Astrocyte (in vitro differentiated cells and primary cell): ENCODE measurements around the gene FAM124A. TPM values are rescaled to one million over a fixed set of nuclear protein-coding genes. Genes with fewer than 3 reads are reported as not detected.

Source experiments
- DNase-seq: peaks from one replicate; pipeline ENCODE4 v3.0.0-alpha.2; 2010; ENCODE audit warnings: low read depth
- FAIRE-seq: peaks from 2 replicates; lab custom pipeline; 2011; peaks lifted over from hg19 to GRCh38; lab: Jason Lieb, UNC
- H2AFZ ChIP-seq: 2 replicates; pipeline ENCODE4 v1.6.0; 2012; ENCODE audit warnings: low read depth, low read length, inconsistent platforms
- H3K27ac ChIP-seq: 2 replicates; pipeline ENCODE4 v1.5.1; 2011; ENCODE audit warnings: low read depth, low read length, inconsistent platforms
- H3K27me3 ChIP-seq: 2 replicates; pipeline ENCODE4 v1.6.0; 2011; ENCODE audit warnings: low read length, inconsistent platforms; ENCODE audit not compliant: insufficient read depth
- H3K36me3 ChIP-seq: 2 replicates; pipeline ENCODE4 v1.5.1; 2011; ENCODE audit warnings: low read length, inconsistent platforms; ENCODE audit not compliant: insufficient read depth
- H3K4me1 ChIP-seq: 2 replicates; pipeline ENCODE4 v1.5.1; 2011; ENCODE audit warnings: low read length, inconsistent platforms; ENCODE audit not compliant: insufficient read depth
- H3K4me2 ChIP-seq: 2 replicates; pipeline ENCODE4 v1.6.0; 2012; ENCODE audit warnings: low read length, inconsistent platforms
- H3K4me3 ChIP-seq: 2 replicates; pipeline ENCODE4 v1.5.1; 2011; ENCODE audit warnings: low read depth, mild to moderate bottlenecking, low read length, inconsistent platforms; ENCODE audit not compliant: insufficient read depth
- H3K79me2 ChIP-seq: 2 replicates; pipeline ENCODE4 v1.6.0; 2012; ENCODE audit warnings: mild to moderate bottlenecking, low read length, inconsistent platforms; ENCODE audit not compliant: insufficient read depth
- H3K9ac ChIP-seq: 2 replicates; pipeline ENCODE4 v1.6.0; 2012; ENCODE audit warnings: mild to moderate bottlenecking, low read length, inconsistent platforms
- H3K9me3 ChIP-seq: 2 replicates; pipeline ENCODE4 v1.5.1; 2012; ENCODE audit warnings: low read depth, mild to moderate bottlenecking, low read length, inconsistent platforms; ENCODE audit not compliant: insufficient read depth
- H4K20me1 ChIP-seq: 2 replicates; pipeline ENCODE4 v1.6.0; 2012; ENCODE audit warnings: low read length, inconsistent platforms; ENCODE audit not compliant: insufficient read depth
- H3K27ac Mint-ChIP-seq: one replicate; pipeline ENCODE4 v1.8.0; 2021; ENCODE audit warnings: mild to moderate bottlenecking, mixed read lengths; ENCODE audit not compliant: unreplicated experiment
- H3K27me3 Mint-ChIP-seq: one replicate; pipeline ENCODE4 v1.8.0; 2021; ENCODE audit warnings: low read depth, mixed read lengths; ENCODE audit not compliant: unreplicated experiment
- H3K36me3 Mint-ChIP-seq: one replicate; pipeline ENCODE4 v1.8.0; 2021; ENCODE audit warnings: low read depth, mixed read lengths; ENCODE audit not compliant: unreplicated experiment
- H3K4me1 Mint-ChIP-seq: one replicate; pipeline ENCODE4 v1.8.0; 2021; ENCODE audit warnings: low read depth, mixed read lengths; ENCODE audit not compliant: unreplicated experiment
- H3K4me3 Mint-ChIP-seq: one replicate; pipeline ENCODE4 v1.8.0; 2021; ENCODE audit warnings: mild to moderate bottlenecking, moderate library complexity, mixed read lengths; ENCODE audit not compliant: unreplicated experiment
- H3K9me3 Mint-ChIP-seq: one replicate; pipeline ENCODE4 v1.8.0; 2021; ENCODE audit warnings: mild to moderate bottlenecking, mixed read lengths; ENCODE audit not compliant: unreplicated experiment
- EZH2 ChIP-seq: IDR thresholded peaks from 2 replicates; pipeline ENCODE4 v1.6.1; 2012; ENCODE audit warnings: mild to moderate bottlenecking, low read length, inconsistent platforms; ENCODE audit not compliant: insufficient read depth
- total RNA-seq: library from RNA; stranded (reverse); gene quantifications from 2 replicates; pipeline ENCODE4 v1.2.1, GENCODE V29; 2021
- TF ChIP-seq, protein P1 (sequence below): IDR thresholded peaks from 2 replicates; pipeline ENCODE4 v1.5.1; 2011; ENCODE audit warnings: low read depth, mild to moderate bottlenecking, inconsistent platforms, low read length, moderate library complexity; ENCODE audit not compliant: insufficient read depth

FAM124A gene
- total RNA-seq, 1 donor from 2014 or later, result 1.1 TPM

DNA sequence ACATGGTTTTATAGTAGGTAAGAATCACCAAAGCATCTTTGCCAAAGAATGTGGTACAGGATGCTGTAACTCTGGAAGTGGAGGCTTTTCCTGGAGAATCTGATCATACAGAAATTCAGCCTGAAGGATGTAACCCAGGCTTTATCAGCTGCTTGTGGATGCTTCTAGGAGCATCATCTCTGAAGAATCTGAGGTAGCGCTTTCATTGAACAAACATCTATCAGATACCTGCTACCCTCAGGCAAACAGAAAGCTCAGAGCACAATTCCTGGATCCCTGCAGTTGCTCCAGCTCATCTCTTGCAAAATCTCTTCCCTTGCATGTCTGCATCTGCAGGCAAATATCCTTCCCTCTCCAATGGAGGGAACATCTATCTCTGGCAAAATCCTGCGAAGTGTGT lies 9.3 kb downstream of the FAM124A start:
- no peak overlapping the region for H3K4me3 Mint-ChIP-seq
- H3K36me3 ChIP-seq, result no peaks in the 10 kb centered on the region
- no peak overlapping the region for H2AFZ ChIP-seq
- H3K4me3 ChIP-seq, result no peak overlapping the region
- H3K79me2 ChIP-seq, result no peaks in the 10 kb centered on the region
- H3K4me1 ChIP-seq, result no peaks in the 10 kb centered on the region
- FAIRE-seq, result no peak
- no peak overlapping the region for H3K9ac ChIP-seq
- no peaks in the 10 kb centered on the region for H3K9me3 Mint-ChIP-seq
- DNase-seq, result no peak
- H3K27ac Mint-ChIP-seq, result no peak overlapping the region
- H3K9me3 ChIP-seq, result no peaks in the 10 kb centered on the region
- no peaks in the 10 kb centered on the region for H4K20me1 ChIP-seq
- H3K27me3 ChIP-seq, result peaks cover 28% of the 10 kb centered on the region
- peaks cover 10% of the 10 kb centered on the region for H3K4me1 Mint-ChIP-seq
- H3K27me3 Mint-ChIP-seq, result peaks cover 11% of the 10 kb centered on the region
- H3K36me3 Mint-ChIP-seq, result no peaks in the 10 kb centered on the region
- TF ChIP-seq, protein P1, sequence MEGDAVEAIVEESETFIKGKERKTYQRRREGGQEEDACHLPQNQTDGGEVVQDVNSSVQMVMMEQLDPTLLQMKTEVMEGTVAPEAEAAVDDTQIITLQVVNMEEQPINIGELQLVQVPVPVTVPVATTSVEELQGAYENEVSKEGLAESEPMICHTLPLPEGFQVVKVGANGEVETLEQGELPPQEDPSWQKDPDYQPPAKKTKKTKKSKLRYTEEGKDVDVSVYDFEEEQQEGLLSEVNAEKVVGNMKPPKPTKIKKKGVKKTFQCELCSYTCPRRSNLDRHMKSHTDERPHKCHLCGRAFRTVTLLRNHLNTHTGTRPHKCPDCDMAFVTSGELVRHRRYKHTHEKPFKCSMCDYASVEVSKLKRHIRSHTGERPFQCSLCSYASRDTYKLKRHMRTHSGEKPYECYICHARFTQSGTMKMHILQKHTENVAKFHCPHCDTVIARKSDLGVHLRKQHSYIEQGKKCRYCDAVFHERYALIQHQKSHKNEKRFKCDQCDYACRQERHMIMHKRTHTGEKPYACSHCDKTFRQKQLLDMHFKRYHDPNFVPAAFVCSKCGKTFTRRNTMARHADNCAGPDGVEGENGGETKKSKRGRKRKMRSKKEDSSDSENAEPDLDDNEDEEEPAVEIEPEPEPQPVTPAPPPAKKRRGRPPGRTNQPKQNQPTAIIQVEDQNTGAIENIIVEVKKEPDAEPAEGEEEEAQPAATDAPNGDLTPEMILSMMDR, result no peak
- TF ChIP-seq EZH2, result no peak
- no peak overlapping the region for H3K4me2 ChIP-seq
- no peak overlapping the region for H3K27ac ChIP-seq

DNA sequence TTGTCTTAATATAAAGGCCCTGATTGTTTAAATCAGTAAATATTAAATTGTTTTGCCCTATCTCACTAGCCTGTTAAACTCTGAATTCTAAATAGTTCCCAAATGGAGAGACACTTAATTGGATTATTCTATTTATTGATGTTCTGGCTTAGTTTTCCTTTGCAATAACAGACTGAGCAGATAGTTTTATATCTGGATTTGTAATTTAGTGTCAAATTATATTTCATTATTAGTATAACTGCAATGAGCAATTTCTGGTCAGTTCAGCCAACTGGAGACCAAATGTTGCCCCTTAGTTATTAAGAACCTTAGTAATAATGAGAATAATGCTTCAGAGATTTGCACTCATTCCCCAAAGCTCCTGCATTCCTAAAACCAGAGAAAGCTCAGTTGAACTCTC lies 10.1 kb downstream of the FAM124A start:
- no peaks in the 10 kb centered on the region for H3K36me3 Mint-ChIP-seq
- no peaks in the 10 kb centered on the region for H3K9me3 Mint-ChIP-seq
- Histone ChIP-seq H3K36me3 (no peaks in the 10 kb centered on the region), H3K4me1 (no peaks in the 10 kb centered on the region), H3K9ac (no peak overlapping the region), H3K27ac (no peak overlapping the region), H4K20me1 (no peaks in the 10 kb centered on the region), H3K79me2 (no peaks in the 10 kb centered on the region), H3K27me3 (peaks cover 22% of the 10 kb centered on the region), H2AFZ (no peak overlapping the region), H3K9me3 (no peaks in the 10 kb centered on the region), H3K4me2 (no peak overlapping the region), H3K4me3 (no peak overlapping the region)
- H3K4me1 Mint-ChIP-seq, result peaks cover 10% of the 10 kb centered on the region
- FAIRE-seq, result no peak
- no peak overlapping the region for H3K4me3 Mint-ChIP-seq
- H3K27ac Mint-ChIP-seq, result no peak overlapping the region
- DNase-seq, result no peak
- TF ChIP-seq EZH2, result no peak
- TF ChIP-seq, protein P1, result no peak
- peaks cover 11% of the 10 kb centered on the region for H3K27me3 Mint-ChIP-seq

DNA sequence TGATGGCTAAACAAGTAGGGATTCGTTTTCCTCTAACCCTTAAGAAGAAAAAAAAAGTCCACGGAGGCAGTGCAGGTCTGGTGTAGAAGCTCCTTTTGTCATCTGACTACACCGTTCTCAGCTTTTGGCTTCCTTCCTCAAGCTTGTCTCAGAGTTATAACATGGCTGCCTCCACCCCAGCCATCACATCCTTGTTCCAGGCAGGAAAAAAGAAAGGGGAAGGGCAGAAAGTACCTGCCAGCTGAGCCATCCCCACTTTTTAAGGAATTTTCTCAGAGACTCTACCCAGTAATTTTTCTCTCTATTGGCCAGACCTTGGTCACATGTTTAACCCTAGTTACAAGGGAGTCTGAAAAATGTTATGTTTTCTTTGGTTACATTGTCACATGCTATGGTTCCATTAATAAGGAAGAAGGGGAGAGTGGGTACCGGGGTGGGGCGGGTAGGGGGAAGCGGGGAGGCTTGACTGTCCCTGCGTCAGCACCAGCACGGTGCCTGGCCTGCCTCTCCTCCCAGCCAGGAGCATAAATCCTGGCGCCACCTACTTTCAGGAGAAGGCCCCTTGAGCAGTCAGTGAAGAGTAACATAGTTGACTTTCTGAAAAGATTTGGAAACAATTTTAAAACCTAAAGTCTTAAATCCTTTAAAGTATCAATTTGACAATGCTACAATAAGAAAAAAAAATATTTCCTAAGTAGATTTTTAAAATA lies 11.1 kb downstream of the FAM124A start:
- H4K20me1 ChIP-seq, result no peaks in the 10 kb centered on the region
- TF ChIP-seq EZH2, result no peak
- TF ChIP-seq, protein P1, result no peak
- no peaks in the 10 kb centered on the region for H3K36me3 ChIP-seq
- H3K4me1 ChIP-seq, result no peaks in the 10 kb centered on the region
- Mint-ChIP-seq H3K36me3 (no peaks in the 10 kb centered on the region), H3K9me3 (no peaks in the 10 kb centered on the region), H3K4me1 (peaks cover 10% of the 10 kb centered on the region), H3K4me3 (no peak overlapping the region), H3K27ac (no peak overlapping the region), H3K27me3 (peaks cover 9% of the 10 kb centered on the region)
- H3K9ac ChIP-seq, result no peak overlapping the region
- no peak overlapping the region for H3K4me2 ChIP-seq
- H3K27ac ChIP-seq, result no peak overlapping the region
- peaks cover 18% of the 10 kb centered on the region for H3K27me3 ChIP-seq
- no peak overlapping the region for H3K4me3 ChIP-seq
- H3K79me2 ChIP-seq, result no peaks in the 10 kb centered on the region
- no peak for DNase-seq
- FAIRE-seq, result no peak
- H2AFZ ChIP-seq, result no peak overlapping the region
- H3K9me3 ChIP-seq, result no peaks in the 10 kb centered on the region
